ENCODE measurements around the gene DYRK3. TPM values are rescaled to one million over a fixed set of nuclear protein-coding genes. Genes with fewer than 3 reads are reported as not detected.

The DYRK3 gene
- total and polyA plus RNA-seq, 9 of the 15 experiments (the other 6 are each of a cell fraction or from before 2014, with no cell fraction given): 4.5 to 33.7 (median 25.7) TPM

DNA sequence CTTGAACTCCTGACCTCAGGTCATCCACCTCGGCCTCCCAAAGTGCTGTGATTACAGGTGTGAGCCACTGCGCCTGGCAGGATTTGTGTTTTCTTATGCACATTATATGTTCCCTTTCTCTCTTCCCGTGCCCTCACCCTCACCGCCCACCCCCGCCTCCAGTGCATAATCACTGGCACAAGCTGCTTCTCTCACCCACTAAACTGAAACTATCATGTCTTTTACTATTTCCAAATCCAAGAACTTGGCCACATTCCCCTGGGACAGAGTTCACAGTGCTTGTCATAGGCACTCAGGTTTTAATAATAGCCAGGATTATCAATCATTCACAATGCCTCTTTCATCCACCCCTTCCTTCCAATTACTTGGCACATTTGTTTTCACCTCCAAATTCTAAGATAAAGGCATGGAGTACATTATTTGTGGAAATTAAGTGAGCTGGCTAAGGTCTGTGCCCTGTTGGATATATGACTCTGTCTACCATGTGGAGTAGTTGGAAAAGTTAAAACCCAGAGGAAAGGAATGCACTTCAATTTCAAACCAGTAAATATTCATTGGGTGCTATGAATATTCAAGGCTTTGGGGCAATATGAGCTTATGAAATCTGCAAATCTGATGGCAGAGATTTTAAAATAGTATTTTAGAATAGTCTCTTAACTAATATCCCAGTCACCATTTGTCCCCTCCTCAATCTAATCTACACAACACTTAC lies 31.8 kb downstream of the DYRK3 start (continued):
- TF ChIP-seq ZBTB1 (CRISPR knock-in tag; IDR thresholded peaks at IDR 0.05; ENCODE audit: borderline replicate concordance, low read depth): no peak
- TF ChIP-seq, protein P1, sequence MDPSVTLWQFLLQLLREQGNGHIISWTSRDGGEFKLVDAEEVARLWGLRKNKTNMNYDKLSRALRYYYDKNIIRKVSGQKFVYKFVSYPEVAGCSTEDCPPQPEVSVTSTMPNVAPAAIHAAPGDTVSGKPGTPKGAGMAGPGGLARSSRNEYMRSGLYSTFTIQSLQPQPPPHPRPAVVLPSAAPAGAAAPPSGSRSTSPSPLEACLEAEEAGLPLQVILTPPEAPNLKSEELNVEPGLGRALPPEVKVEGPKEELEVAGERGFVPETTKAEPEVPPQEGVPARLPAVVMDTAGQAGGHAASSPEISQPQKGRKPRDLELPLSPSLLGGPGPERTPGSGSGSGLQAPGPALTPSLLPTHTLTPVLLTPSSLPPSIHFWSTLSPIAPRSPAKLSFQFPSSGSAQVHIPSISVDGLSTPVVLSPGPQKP (CRISPR knock-in tag; IDR thresholded peaks at IDR 0.05): no peak
- TF ChIP-seq ZNF764 (CRISPR knock-in tag; IDR thresholded peaks at IDR 0.05; ENCODE audit: low read depth): no peak
- TF ChIP-seq, protein P2, sequence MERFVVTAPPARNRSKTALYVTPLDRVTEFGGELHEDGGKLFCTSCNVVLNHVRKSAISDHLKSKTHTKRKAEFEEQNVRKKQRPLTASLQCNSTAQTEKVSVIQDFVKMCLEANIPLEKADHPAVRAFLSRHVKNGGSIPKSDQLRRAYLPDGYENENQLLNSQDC (CRISPR knock-in tag; IDR thresholded peaks at IDR 0.05): no peak

DNA sequence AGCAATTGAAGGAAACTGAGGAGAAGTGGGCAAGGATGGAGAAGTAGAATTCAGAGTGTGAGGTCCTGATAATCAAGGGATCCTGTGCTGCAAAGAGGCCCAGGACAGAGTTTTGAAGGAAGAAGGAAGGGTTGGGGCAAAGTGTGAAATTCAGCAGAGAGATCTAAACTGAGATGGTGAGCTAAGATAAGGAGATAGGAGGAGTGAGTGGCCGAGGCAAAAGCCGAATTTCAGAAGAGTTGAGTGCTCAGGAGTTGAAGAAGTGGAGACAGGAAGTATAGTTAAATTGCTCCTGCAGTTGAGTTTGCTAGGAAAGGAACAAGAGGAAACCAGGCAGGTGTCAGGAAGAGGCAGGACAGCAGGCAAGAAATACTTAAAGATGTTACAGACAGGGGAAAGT lies 33.0 kb downstream of the DYRK3 start:
- H3K36me3 ChIP-seq (ENCODE audit: control insufficient read depth, insufficient read depth, low read length): no peaks in the 10 kb centered on the region
- no peaks in the 10 kb centered on the region for H4K20me1 ChIP-seq (replicated peaks; ENCODE audit: control insufficient read depth, insufficient read depth, low read length)
- DNase-seq (ENCODE audit: extremely low read depth in 1 of 4, low spot score in 3 of 4) (no peak), FAIRE-seq (no peak), ATAC-seq (no peak)
- H3K27me3 ChIP-seq (ENCODE audit: control insufficient read depth in 2 of 2, insufficient read depth in 2 of 2, low read length in 2 of 2): no peaks in the 10 kb centered on the region
- intact Hi-C loops (cut with micrococcal nuclease) (no loop called here), in situ Hi-C loops (cut with MboI) (no loop called here)
- no peak overlapping the region; the same call in 1 of the 2 replicates for H3K4me2 ChIP-seq (ENCODE audit: insufficient read depth, low read length)
- no peaks in the 10 kb centered on the region for H3K79me2 ChIP-seq (ENCODE audit: control insufficient read depth, insufficient read depth, low read length)
- H2AFZ ChIP-seq (ENCODE audit: low read depth, low read length): peak overlapping the region; percentile 49
- H3K4me1 ChIP-seq (replicated peaks in 1 of 2; ENCODE audit: control insufficient read depth in 2 of 2, insufficient read depth in 2 of 2, low read length in 2 of 2): peaks cover 34 to 59% of the 10 kb centered on the region in 2 experiments
- WGBS (ENCODE audit: insufficient coverage, low coverage, missing lambda C conversion rate): 4% methylated on average over 2 of the region's 2 CpGs
- H3K27ac ChIP-seq (ENCODE audit: extremely low read depth, low read depth, low read length): no peak overlapping the region
- H3K9ac ChIP-seq (ENCODE audit: insufficient read depth in 1 of 2, low read depth in 2 of 2, low read length in 2 of 2): no peak overlapping the region; a peak in 1 of 4 replicates
- no peaks in the 10 kb centered on the region for H3K9me3 ChIP-seq (replicated peaks; ENCODE audit: control insufficient read depth, insufficient read depth, low read depth, low read length)
- BruUV-seq (replicated peaks): no TSS peak
- H3K9me1 ChIP-seq (ENCODE audit: control insufficient read depth, insufficient read depth, low read length): no peaks in the 10 kb centered on the region
- no peak overlapping the region for H3K4me3 ChIP-seq
- POLR2A ChIA-PET: interaction anchor here (0.7 to 7.4 kb wide), 6 partner anchors 9 to 203 kb away, joined by 3 to 59 read pairs (median 4); partner anchors contain the start of gene MAPKAPK2
- CTCF ChIA-PET (ENCODE audit: low intra/inter-chr PET ratio): no interaction called here
- TF ChIP-seq ARID1B (IDR thresholded peaks at IDR 0.05) (peak; percentile 22; the same call in 1 of the 2 replicates), MEF2D (tag; conservative IDR thresholded peaks at IDR 0.05; ENCODE audit: low read depth) (no peak), SMARCA4 (IDR thresholded peaks at IDR 0.05) (0 out of 2 replicates have a peak, but pooled peaks have one; percentile 28), L3MBTL2 (IDR thresholded peaks at IDR 0.05) (0 out of 2 replicates have a peak, but pooled peaks have one; percentile 14), EP300 (IDR thresholded peaks at IDR 0.05; ENCODE audit: low read length) (peak; percentile 8; the same call in 1 of the 2 replicates), ZNF75A (CRISPR knock-in tag; IDR thresholded peaks at IDR 0.05) (no peak), ILK (tag; IDR thresholded peaks at IDR 0.05; ENCODE audit: borderline replicate concordance, low read depth) (no peak)
- TF ChIP-seq, protein P3, sequence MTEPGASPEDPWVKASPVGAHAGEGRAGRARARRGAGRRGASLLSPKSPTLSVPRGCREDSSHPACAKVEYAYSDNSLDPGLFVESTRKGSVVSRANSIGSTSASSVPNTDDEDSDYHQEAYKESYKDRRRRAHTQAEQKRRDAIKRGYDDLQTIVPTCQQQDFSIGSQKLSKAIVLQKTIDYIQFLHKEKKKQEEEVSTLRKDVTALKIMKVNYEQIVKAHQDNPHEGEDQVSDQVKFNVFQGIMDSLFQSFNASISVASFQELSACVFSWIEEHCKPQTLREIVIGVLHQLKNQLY (CRISPR knock-in tag; conservative IDR thresholded peaks at IDR 0.05): no peak
- TF ChIP-seq, protein P4, sequence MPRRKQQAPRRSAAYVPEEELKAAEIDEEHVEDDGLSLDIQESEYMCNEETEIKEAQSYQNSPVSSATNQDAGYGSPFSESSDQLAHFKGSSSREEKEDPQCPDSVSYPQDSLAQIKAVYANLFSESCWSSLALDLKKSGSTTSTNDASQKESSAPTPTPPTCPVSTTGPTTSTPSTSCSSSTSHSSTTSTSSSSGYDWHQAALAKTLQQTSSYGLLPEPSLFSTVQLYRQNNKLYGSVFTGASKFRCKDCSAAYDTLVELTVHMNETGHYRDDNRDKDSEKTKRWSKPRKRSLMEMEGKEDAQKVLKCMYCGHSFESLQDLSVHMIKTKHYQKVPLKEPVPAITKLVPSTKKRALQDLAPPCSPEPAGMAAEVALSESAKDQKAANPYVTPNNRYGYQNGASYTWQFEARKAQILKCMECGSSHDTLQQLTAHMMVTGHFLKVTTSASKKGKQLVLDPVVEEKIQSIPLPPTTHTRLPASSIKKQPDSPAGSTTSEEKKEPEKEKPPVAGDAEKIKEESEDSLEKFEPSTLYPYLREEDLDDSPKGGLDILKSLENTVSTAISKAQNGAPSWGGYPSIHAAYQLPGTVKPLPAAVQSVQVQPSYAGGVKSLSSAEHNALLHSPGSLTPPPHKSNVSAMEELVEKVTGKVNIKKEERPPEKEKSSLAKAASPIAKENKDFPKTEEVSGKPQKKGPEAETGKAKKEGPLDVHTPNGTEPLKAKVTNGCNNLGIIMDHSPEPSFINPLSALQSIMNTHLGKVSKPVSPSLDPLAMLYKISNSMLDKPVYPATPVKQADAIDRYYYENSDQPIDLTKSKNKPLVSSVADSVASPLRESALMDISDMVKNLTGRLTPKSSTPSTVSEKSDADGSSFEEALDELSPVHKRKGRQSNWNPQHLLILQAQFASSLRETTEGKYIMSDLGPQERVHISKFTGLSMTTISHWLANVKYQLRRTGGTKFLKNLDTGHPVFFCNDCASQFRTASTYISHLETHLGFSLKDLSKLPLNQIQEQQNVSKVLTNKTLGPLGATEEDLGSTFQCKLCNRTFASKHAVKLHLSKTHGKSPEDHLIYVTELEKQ (CRISPR knock-in tag; IDR thresholded peaks at IDR 0.05): no peak
